Measurements from ENCODE around the gene PRX. TPM values are rescaled to one million over a fixed set of nuclear protein-coding genes. Genes with fewer than 3 reads are reported as not detected.

Gene PRX
- polyA plus RNA-seq, 3 donors from 2014 or later, result 0.62 to 13.0 (median 1.2) TPM

DNA sequence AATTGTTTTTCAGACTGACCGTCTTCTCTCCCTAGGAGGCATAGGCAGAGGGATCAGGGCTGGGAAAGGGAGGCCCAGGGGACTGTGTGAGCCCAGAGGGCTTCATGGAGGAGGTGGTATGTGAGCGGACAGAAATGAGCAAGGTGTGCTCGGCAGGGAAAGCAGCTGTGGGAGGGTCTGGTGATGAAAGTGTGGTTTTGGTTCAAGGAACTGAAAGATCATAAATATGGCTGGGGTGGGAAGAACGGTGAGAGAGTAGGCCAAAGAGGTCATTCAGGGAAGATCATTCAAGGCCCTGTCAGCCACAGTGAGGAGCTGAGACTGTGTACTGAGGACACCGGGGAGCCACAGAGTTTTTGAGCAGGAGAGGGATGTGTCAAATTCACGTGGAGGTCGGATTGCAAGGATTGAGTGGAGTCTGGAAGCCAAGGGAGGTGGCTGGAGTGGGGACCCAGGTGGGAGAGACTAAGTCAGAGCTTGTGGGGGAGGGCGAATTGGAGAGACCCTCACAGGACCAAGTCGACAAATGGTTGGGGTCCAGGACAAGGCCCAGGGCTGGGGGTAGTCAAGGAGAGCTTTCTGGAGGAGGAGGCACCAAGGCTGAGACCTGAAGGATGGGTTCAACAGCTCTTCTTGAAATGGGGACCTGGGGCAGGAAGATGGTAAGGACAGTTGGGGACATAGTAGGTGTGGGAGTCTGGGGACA lies 57.0 kb downstream of the PRX start:
- Mint-ChIP-seq H3K27me3 (ENCODE audit: low read depth in 3 of 3) (no peaks in the 10 kb centered on the region), H3K27ac (peak overlapping the region in 4 of 6 donors; percentile 31 to 57 (median 40)), H3K4me1 (peaks cover 15 to 26% of the 10 kb centered on the region in 2 donors), H3K36me3 (peaks cover 3 to 9% (median 7%) of the 10 kb centered on the region in 3 donors), H3K9me3 (no peaks in the 10 kb centered on the region), H3K4me3 (no peak overlapping the region)
- DNase-seq, result no peak

DNA sequence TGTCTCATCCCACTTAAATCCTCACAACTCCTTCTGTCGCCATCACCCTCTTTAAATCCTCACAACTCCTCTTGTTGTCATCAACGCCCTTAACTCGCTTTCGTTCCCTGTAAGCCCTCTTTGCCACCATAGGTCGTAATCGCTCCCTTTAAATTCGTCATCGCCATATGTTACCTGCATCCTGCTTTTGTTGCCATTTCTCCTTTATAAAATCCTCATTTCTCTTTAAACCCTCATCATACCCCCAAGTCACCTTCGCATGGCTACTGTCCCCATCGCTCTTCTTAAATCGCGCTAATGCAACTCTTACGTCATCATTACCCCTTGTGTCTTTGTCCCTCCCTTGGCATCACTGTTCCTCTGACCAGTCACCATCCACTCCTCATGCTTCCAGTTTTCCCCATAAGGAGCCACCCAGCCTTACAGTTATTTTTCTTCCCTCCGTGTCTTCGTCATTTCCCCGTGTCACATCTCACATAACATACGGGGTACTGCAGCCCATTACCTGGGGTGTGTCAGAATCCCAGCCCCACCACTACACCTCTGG lies 64.1 kb downstream of the PRX start:
- DNase-seq, result no peak
- Mint-ChIP-seq H3K36me3 (peaks cover 0 to 4% (median 0%) of the 10 kb centered on the region in 3 donors), H3K9me3 (peaks cover 0 to 2% (median 0%) of the 10 kb centered on the region in 6 donors), H3K27ac (peak overlapping the region; percentile 84 to 99 (median 92)), H3K27me3 (ENCODE audit: low read depth in 3 of 3) (peaks cover 6 to 14% (median 6%) of the 10 kb centered on the region in 3 donors), H3K4me3 (peak overlapping the region; percentile 89 to 98 (median 91)), H3K4me1 (peaks cover 31 to 36% of the 10 kb centered on the region in 2 donors)

DNA sequence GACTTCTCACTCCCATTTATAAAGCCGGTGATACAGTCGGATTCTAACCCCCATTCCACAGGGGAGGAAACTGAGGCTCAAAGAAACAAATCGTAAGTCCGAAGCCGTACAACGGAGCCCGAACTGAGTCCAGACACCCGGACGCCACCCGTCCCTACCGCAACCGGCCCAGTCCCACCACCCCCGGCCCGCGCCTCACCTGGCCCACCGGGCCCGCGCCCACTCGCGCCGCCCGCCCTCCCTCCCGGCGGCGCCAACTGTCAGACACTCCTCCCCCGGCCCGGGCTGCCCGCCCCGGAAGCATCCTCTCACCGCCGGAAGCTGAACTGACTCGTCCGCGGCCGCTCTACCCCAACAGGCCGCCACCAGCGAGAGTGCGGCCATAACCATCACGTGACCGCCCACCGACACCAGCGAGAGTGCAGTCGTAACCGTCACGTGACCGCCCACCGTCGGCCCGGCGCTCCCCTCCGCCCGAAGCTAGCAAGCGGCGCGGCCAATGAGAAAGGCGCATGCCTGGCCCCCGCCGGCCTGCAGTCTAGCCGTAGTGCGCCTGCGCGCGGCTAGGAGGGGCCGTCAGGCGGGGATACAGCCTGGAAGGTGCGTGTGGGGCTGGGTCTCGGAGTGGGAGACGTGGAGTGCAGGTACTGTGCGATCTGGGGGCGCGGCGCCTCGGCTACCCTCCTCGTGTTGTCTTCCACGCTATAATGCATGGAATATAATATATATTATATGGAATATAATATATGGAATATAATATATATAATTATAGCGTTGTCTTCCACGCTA lies 64.9 kb downstream of the PRX start, which contains the start of the genes C19orf47 and PLD3:
C19orf47 (minus strand) TSS at position 273 of the 789 bp plus-strand sequence. CDS start 6,540 bp downstream, outside the sequence.
PLD3 (plus strand) TSS at position 571 of the 789 bp plus-strand sequence. CDS start 17,789 bp downstream, outside the sequence.
- Mint-ChIP-seq H3K27ac (peak within 1 kb of the TSS; percentile 87 to 99 (median 92)), H3K4me1 (peaks cover 31 to 36% of the 10 kb centered on the region in 2 donors), H3K36me3 (peaks cover 0 to 4% (median 0%) of the 10 kb centered on the region in 3 donors), H3K27me3 (ENCODE audit: low read depth in 3 of 3) (peaks cover 6 to 14% (median 6%) of the 10 kb centered on the region in 3 donors), H3K4me3 (peak within 1 kb of the TSS; percentile 89 to 98 (median 91)), H3K9me3 (peaks cover 0 to 2% (median 0%) of the 10 kb centered on the region in 6 donors)
- peak; percentile 99 for DNase-seq

DNA sequence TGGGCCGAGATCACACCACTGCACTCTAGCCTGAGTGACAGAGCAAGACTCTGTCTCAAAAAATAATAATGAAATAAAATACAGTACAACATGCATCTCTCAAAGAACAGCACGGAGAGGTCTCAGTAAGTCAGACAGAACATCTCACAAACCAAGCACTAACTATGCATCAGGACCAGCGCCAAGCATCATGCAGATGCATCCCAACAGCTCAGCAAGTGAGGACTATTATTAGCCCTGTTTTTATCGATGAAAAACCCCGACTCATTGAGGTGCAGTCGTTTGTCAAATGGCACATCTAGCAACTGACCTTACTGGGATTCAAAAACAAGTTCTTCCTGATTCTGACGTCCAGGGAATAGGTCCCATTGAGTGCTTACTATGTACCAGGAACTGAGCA lies 68.8 kb downstream of the PRX start:
- Mint-ChIP-seq H3K27me3 (ENCODE audit: low read depth in 3 of 3) (peaks cover 5 to 14% (median 6%) of the 10 kb centered on the region in 3 donors), H3K9me3 (peaks cover 0 to 2% (median 0%) of the 10 kb centered on the region in 6 donors), H3K4me1 (peaks cover 27 to 30% of the 10 kb centered on the region in 2 donors), H3K4me3 (no peak overlapping the region), H3K36me3 (peaks cover 1 to 5% (median 5%) of the 10 kb centered on the region in 3 donors), H3K27ac (no peak overlapping the region)
- DNase-seq, result no peak

Other genes with a start within 250 kb of the PRX start
- under 1 TPM in 2 of 3 donors, not detected in 1; 0.36 to 0.42 TPM for gene MAP3K10, start 222.0 kb downstream of the PRX start, polyA plus RNA-seq
- not detected for gene TTC9B, start 195.0 kb downstream of the PRX start, polyA plus RNA-seq
- gene CCNP, start 186.7 kb downstream of the PRX start, polyA plus RNA-seq, result not detected
- gene AKT2, start 128.0 kb downstream of the PRX start, polyA plus RNA-seq, result 10 to 100 TPM; 32.7 to 47.6 (median 34.4) TPM
- gene C19orf47, start 65.0 kb downstream of the PRX start, polyA plus RNA-seq, result 10 to 100 TPM; 10.0 to 14.1 (median 12.5) TPM
- gene PLD3, start 64.7 kb downstream of the PRX start, polyA plus RNA-seq, result 10 to 100 TPM; 60.8 to 94.9 (median 63.7) TPM
- gene HIPK4, start 23.2 kb downstream of the PRX start, polyA plus RNA-seq, result under 1 TPM in 1 of 3 donors, not detected in 2; 0.15 TPM
- 10 to 100 TPM; 45.2 to 55.2 (median 49.3) TPM for gene SERTAD1, start 12.6 kb upstream of the PRX start, polyA plus RNA-seq
- 10 to 100 TPM; 25.9 to 82.2 (median 62.0) TPM for gene SERTAD3, start 31.0 kb upstream of the PRX start, polyA plus RNA-seq
- 10 to 100 TPM; 30.8 to 52.5 (median 45.9) TPM for gene BLVRB, start 52.4 kb upstream of the PRX start, polyA plus RNA-seq
- gene SPTBN4, start 53.6 kb upstream of the PRX start, polyA plus RNA-seq, result under 1 TPM in 1 of 3 donors, not detected in 2; 0.26 TPM
- gene SHKBP1, start 163.5 kb upstream of the PRX start, polyA plus RNA-seq, result 100 to 1,000 TPM; 115 to 186 (median 156) TPM
- 10 to 100 TPM in 2 of 3 donors, 1 to 10 TPM in 1; 8.9 to 21.5 (median 18.8) TPM for gene LTBP4, start 188.0 kb upstream of the PRX start, polyA plus RNA-seq

Measured in immature natural killer cell (primary cell).